Lower lobe of right lung (tissue), 2 donors: ENCODE data around the gene IRF7. TPM values are rescaled to one million over a fixed set of nuclear protein-coding genes. Genes with fewer than 3 reads are reported as not detected.

Experiments used
- ATAC-seq, 2 donors: fragments of 200-7000 bp; cut with Tn5 transposase; one replicate each; pipeline ENCODE4 v1.9.1; 2020 to 2022; ENCODE audit warnings: mild to moderate bottlenecking in 2 of 2, moderate library complexity in 2 of 2
- DNase-seq: peaks from one replicate; pipeline ENCODE4 v3.0.0-alpha.2; 2020
- H3K27ac ChIP-seq: fragments of 200-600 bp; one replicate; pipeline ENCODE4 v1.8.0; 2022
- H3K27me3 ChIP-seq: fragments of 200-600 bp; one replicate; pipeline ENCODE4 v1.8.0; 2022; ENCODE audit warnings: low read depth
- H3K36me3 ChIP-seq: fragments of 200-600 bp; one replicate; pipeline ENCODE4 v1.8.0; 2022; ENCODE audit warnings: mild to moderate bottlenecking
- H3K4me1 ChIP-seq: fragments of 200-600 bp; one replicate; pipeline ENCODE4 v1.8.0; 2022
- H3K4me3 ChIP-seq: fragments of 200-600 bp; one replicate; pipeline ENCODE4 v1.8.0; 2022; ENCODE audit warnings: mild to moderate bottlenecking
- H3K9me3 ChIP-seq: fragments of 200-600 bp; one replicate; pipeline ENCODE4 v1.8.0; 2022
- intact Hi-C: fragments of 100-400 bp; cut with DNase I; formaldehyde crosslinking; loops from one replicate; pipeline ENCODE4 v1.11.0; 2022
- total RNA-seq: library from RNA; stranded (reverse); fragmentation: NEBNext Ultra II Directional; extraction: Animal tissue kit (Norgen Biotek cat#: 25700); gene quantifications from one replicate; pipeline ENCODE4 v1.2.1, GENCODE V29; 2021
- TF ChIP-seq, protein P1 (sequence below): fragments of 200-600 bp; IDR thresholded peaks from one replicate; pipeline ENCODE4 v1.8.0; 2022; ENCODE audit warnings: antibody characterized with exemption, mild to moderate bottlenecking
- donor health status: DM: no; HTN: yes; CAD: no; lungs with severe emphysema.

The IRF7 gene
- total RNA-seq, 1 donor from 2014 or later = 84.8 TPM

DNA sequence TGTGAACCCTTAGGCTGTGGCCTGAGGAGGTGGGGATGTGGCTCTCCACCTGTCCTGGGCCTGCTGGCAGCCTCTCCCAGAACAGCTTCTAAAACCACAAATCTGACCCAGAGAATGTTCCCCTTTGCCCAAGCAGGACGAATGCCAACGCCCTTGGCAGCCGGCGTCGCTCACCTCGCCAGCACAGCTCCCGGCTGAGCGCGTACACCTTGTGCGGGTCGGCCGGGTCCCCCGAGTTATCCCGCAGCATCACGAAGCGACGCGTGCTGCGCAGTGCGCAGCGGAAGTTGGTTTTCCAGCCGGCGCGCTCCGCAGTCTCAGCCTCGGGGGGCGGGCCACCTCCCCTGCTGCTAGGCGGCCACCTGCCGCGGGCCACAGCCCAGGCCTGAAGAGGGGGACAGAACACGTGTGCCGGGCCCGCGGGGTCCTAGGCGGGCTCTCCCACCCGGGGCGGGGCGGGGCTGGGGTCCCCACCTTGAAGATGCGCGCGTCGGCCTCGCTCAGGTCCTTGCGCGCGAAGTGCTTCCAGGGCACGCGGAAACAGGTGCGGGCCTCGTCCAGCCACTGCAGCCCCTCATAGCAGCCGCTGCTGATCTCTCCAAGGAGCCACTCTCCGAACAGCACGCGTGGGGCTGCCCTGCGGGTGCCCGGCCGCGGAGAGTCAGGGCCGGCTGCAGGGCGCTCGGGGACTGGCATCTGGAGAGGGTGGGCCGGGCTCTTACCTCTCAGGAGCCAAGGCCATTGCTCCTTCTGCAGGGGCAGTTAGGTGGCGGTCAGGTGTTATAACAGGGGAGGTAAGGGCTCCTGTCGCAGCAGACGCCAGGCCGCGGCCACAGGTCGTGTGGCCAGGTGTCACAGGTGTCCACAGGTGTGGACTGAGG, 887 bp downstream of the IRF7 start:
- ATAC-seq (peak; percentile 1 to 2), DNase-seq (no peak)
- no peaks in the 10 kb centered on the region for H3K9me3 ChIP-seq
- H3K4me1 ChIP-seq = peaks cover 34% of the 10 kb centered on the region
- TF ChIP-seq, protein P1, sequence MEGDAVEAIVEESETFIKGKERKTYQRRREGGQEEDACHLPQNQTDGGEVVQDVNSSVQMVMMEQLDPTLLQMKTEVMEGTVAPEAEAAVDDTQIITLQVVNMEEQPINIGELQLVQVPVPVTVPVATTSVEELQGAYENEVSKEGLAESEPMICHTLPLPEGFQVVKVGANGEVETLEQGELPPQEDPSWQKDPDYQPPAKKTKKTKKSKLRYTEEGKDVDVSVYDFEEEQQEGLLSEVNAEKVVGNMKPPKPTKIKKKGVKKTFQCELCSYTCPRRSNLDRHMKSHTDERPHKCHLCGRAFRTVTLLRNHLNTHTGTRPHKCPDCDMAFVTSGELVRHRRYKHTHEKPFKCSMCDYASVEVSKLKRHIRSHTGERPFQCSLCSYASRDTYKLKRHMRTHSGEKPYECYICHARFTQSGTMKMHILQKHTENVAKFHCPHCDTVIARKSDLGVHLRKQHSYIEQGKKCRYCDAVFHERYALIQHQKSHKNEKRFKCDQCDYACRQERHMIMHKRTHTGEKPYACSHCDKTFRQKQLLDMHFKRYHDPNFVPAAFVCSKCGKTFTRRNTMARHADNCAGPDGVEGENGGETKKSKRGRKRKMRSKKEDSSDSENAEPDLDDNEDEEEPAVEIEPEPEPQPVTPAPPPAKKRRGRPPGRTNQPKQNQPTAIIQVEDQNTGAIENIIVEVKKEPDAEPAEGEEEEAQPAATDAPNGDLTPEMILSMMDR = no peak
- no peaks in the 10 kb centered on the region for H3K27me3 ChIP-seq
- peak overlapping the region; percentile 97 for H3K27ac ChIP-seq
- peak overlapping the region; percentile 82 for H3K4me3 ChIP-seq
- peaks cover 53% of the 10 kb centered on the region for H3K36me3 ChIP-seq
- intact Hi-C loops = no loop called here

DNA sequence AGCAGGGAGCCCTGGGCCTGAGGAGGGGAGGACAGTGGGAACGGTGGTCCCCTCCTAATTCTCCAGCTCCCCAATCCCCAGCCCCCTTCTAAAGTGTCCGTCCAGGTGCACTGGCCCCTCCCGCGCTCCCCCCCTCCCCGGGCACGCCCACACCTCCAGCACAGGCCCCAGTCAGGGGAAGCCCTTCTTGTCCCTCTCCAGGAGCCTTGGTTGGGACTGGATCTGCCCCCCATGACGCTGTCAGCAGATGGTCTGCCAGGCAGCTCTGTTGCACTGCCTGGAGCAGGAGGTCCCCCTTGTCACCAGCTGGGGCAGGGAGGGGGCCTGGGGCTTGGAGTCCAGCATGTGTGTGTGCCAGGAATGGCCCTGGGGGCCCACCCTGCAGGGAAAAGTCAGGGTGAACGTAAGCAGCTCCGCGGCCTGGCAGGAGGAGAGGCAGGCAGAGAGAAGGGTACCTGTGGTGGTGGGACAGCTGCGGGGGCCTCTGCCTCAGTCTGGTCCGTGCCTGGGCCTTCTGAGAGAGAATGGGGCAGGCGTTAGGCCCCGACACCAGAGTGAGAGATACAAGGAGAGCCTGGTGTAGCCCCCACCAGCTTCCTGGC, 1.6 kb downstream of the IRF7 start:
- peak overlapping the region; percentile 82 for H3K4me3 ChIP-seq

DNA sequence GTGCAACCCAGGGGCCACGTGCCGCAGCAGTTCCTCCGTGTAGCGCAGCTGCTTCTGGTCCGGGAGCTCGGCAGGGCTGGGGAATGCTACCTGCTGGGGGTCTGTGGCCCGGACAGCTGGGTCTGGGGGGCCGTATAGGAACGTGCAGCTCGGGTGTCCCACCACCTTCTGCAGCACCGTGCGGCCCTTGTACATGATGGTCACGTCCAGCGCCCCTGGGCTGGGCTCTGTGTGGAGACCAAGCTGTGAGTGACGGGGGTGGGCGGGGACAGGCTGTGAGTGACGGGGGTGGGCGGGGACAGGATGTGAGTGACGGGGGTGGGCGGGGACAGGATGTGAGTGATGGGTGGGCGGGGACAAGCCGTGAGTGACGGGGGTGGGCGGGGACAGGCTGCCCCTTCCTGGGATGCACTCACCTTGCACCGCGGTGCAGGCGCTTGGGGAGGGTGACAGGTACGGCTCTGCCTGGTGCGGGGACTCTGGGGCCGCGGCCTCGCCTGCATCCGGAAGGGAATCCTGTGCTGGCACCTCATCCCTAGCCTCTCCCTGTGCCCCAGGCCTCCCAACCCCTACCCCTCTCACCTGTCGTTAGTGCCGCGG, 2.3 kb downstream of the IRF7 start:
- Histone ChIP-seq H3K27ac (peak overlapping the region; percentile 97), H3K27me3 (no peaks in the 10 kb centered on the region), H3K4me1 (peaks cover 34% of the 10 kb centered on the region), H3K9me3 (no peaks in the 10 kb centered on the region), H3K4me3 (peak overlapping the region; percentile 82), H3K36me3 (peaks cover 67% of the 10 kb centered on the region)
- ATAC-seq = peak; percentile 26 to 28
- peak; percentile 89 for DNase-seq
- TF ChIP-seq, protein P1 = no peak
- intact Hi-C loops = no loop called here

More for the DNA sequence above, 1.6 kb downstream of the IRF7 start:
- Histone ChIP-seq H3K36me3 (peaks cover 61% of the 10 kb centered on the region), H3K9me3 (no peaks in the 10 kb centered on the region), H3K27me3 (no peaks in the 10 kb centered on the region), H3K4me1 (peaks cover 34% of the 10 kb centered on the region), H3K27ac (peak overlapping the region; percentile 97)
- DNase-seq (no peak), ATAC-seq (no peak)
- TF ChIP-seq, protein P1 = no peak
- intact Hi-C loops = no loop called here

DNA sequence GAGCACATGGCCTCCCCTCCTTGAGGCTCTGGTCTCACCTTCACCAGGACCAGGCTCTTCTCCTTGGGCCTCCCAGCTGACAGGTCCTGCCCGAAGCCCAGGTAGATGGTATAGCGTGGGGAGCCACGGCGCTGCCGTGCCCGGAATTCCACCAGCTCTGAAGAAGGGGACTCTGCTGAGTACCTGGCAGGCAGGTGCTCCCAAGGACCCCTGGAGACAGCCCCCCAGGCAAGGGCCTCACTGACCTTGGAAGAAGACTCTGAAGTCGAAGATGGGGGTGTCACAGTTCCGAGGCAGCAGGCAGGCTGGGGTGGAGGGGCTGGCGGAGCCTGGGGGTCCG, 2.8 kb downstream of the IRF7 start:
- H3K4me3 ChIP-seq = no peak overlapping the region
- H3K27me3 ChIP-seq = no peaks in the 10 kb centered on the region
- peaks cover 73% of the 10 kb centered on the region for H3K36me3 ChIP-seq
- TF ChIP-seq, protein P1 = no peak
- H3K9me3 ChIP-seq = no peaks in the 10 kb centered on the region
- ATAC-seq (no peak), DNase-seq (no peak)
- peak overlapping the region; percentile 56 for H3K27ac ChIP-seq
- peaks cover 34% of the 10 kb centered on the region for H3K4me1 ChIP-seq
- intact Hi-C loops = no loop called here

DNA sequence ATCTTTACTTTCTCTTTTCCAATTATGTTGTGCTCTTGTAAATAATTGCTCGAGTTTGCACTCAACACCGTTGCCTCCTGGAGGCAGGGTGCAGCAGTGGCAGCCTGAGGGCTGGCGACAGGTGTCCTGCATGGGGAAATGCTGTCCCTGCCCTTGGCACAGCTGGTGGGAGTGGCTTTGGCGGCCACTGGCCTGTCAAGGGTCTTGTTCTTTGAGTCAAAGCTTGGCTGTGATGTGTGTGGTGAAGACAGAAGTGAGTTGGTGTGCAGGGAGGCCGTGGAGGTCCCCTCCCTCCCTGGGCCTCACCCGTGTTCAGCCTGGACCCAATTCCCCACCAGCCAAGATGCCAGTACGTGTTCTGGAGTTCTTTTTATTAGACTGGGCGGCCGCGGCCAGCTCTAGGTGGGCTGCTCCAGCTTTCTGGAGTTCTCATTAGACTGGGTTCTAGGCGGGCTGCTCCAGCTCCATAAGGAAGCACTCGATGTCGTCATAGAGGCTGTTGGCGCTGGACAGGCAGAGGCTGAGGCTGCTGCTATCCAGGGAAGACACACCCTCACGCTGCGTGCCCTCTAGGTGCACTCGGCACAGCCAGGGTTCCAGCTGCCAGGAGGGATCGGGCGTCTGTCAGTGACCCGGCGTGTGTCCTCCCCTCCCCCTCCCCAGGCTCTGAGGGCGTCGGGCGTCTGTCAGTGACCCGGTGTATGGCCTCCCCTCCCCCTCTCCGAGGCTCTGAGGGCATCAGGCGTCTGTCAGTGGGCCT, 3.4 kb downstream of the IRF7 start:
- Histone ChIP-seq H3K4me1 (peaks cover 34% of the 10 kb centered on the region), H3K27me3 (no peaks in the 10 kb centered on the region), H3K9me3 (no peaks in the 10 kb centered on the region), H3K4me3 (no peak overlapping the region), H3K36me3 (peaks cover 78% of the 10 kb centered on the region), H3K27ac (no peak overlapping the region)
- no peak for DNase-seq
- intact Hi-C loops = no loop called here
- ATAC-seq = no peak
- TF ChIP-seq, protein P1 = no peak
